LNCaP clone FGC (cell line): ENCODE results near the gene BTBD19.

Experiments
- DNase-seq: peaks from one replicate; pipeline ENCODE4 v3.0.0-alpha.2; 2011; ENCODE audit warnings: low read depth
- H3K4me3 ChIP-seq: 2 replicates; pipeline ENCODE4 v1.5.1; 2011; ENCODE audit warnings: mild to moderate bottlenecking, low read depth, low read length, control low read depth
- CTCF ChIP-seq: IDR thresholded peaks from 2 replicates; pipeline ENCODE4 v1.5.1; 2012; ENCODE audit warnings: mild to moderate bottlenecking; ENCODE audit not compliant: control insufficient read depth, insufficient read depth; ENCODE audit errors: extremely low read depth

Gene BTBD19

GRCh38 chr1:44801491-44802305, 6.6 kb upstream of the BTBD19 start:
- no peak for TF ChIP-seq CTCF
- H3K4me3 ChIP-seq: no peak overlapping the region
- DNase-seq: no peak

GRCh38 chr1:44802306-44803061, 5.8 kb upstream of the BTBD19 start:
- DNase-seq: no peak
- no peak overlapping the region for H3K4me3 ChIP-seq
- TF ChIP-seq CTCF: no peak

DNA sequence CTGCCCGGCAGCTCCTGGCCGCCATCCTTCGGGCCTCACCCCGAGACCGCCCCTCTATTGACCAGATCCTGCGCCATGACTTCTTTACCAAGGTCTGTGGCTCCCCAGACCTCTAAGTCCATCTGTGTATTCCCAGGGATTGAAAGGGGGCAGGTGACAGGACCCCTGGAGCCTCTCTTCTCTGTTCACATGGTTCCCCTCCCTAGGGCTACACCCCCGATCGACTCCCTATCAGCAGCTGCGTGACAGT, 5.3 kb upstream of the BTBD19 start:
- no peak for DNase-seq
- TF ChIP-seq CTCF: no peak
- no peak overlapping the region for H3K4me3 ChIP-seq

- TF ChIP-seq CTCF: no peak
- no peak for DNase-seq
- no peak overlapping the region for H3K4me3 ChIP-seq
Observed at GRCh38 chr1:44803312-44804095, 4.8 kb upstream of the BTBD19 start.

GRCh38 chr1:44805311-44806024, 2.9 kb upstream of the BTBD19 start:
- no peak overlapping the region for H3K4me3 ChIP-seq
- no peak for DNase-seq
- TF ChIP-seq CTCF: no peak

DNA sequence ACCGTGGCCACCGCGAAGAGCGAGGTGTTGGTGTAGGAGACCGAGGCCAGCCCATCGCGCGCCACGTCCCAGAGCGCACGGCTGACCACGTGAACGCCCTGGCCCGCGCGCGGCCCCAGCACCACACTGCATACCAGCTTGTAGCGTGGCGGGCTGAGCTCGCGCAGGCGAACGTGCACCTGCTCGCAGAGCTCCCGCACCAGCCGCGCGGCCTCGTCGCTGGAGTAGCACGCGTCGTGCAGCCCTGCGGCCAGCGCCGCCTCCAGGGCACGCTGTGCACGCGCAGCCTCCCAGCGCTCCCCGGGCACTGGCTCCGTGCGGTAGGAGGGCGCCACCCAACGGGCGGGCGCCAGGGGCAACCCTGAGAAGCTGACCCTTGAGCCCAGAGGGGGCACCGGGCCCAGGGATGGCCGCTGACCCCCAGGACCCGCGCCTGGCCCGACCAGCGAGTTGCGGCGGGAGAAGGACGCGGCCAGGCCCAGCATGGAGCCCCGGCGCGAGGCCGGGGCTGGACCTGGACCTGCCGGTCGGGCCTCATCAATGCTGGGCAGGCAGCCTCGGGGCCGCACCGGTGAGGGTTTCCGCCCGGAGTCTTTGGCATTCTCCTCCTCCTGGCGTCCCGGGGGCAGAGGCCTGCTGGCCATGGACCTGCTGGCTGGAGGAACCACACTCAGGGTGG, 2.2 kb upstream of the BTBD19 start:
- no peak overlapping the region for H3K4me3 ChIP-seq
- DNase-seq: no peak
- no peak for TF ChIP-seq CTCF
